GM12874 (cell line): ENCODE measurements around the gene GNMT.

Experiments used
- CTCF ChIP-seq: IDR thresholded peaks from 2 replicates; pipeline ENCODE4 v1.5.1; 2011; ENCODE audit warnings: low read depth, mild to moderate bottlenecking, control low read depth, low read length, moderate library complexity; ENCODE audit not compliant: insufficient read depth

The GNMT gene

GRCh38 chr6:42981836-42982235 is 21.3 kb downstream of the GNMT start:
- no peak for TF ChIP-seq CTCF

- no peak for TF ChIP-seq CTCF
Observed at GRCh38 chr6:42984001-42984923, 23.7 kb downstream of the GNMT start, which contains the start of gene PPP2R5D. Gene PPP2R5D, plus strand, starts transcription at chr6:42984570. Its CDS starts 108 bp downstream, at chr6:42984678.

DNA sequence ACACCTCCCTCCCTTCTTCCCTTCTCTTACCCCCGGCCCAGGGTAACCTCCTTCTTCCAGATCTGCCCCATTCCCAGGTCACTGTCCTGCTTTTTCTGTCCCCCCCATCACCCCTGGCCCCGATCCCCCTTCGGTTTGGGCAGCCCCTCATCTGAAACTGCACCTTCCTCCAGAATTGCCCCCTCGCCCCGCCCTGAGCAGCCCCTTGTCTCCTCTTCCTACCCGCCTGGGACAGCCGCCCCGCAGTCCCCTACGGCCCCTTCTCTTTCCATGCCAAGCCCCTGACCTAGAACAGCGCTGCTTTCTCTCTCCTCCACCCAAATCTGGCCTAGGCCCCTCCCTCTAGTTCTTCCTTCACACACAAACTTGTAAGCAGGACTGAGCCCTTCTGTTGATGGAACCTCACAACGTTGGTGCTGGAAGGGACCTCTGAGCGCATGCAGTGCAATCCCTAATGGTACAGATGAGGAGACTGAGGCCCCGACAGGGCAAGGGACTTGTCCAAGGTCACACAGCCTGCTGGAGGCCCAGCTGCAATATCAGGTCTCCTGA is 24.4 kb downstream of the GNMT start:
- no peak for TF ChIP-seq CTCF

DNA sequence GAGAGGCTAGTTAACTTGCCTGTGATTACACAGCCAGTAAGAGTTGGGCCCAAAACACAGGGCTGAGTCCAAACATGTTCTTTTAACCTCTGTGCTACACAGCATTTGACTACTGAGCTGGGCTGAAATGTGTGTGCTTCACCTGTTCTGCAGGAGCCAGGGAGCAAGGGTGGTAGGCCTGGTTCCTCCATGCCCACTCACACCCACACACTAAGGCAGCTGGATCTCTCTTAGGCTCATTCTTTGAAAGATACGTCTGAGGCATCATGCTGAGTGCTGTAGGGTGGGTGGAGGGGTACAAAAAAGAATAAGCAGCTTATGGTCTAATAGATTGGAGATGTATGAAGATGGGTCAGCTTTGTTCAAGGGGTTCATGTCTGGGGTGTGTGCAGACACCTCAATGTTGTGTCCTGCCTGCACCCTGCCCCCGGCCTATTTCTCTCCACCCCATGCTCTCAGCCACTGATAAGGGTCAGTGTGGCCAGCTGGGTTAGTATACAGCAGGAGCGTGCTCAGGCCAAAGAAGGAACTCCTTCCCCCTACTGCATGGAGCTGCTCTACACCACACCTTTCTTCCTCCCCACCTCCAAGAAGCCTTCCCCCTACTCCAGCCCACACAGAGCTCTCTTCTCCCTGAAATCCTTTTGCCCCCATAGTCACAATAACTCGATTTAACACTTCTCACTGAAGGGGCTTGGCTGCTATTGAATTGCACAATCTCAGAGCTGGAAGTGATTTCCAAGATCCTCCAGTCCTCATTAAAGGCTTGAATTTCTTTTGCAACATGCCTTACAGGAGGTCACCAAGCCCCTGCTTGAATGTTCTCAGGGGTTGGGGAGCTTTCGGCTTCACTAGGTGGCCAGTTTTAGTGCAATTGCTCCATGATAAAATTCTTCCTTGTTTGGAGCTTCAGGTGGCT is 27.2 kb downstream of the GNMT start:
- TF ChIP-seq CTCF: no peak

DNA sequence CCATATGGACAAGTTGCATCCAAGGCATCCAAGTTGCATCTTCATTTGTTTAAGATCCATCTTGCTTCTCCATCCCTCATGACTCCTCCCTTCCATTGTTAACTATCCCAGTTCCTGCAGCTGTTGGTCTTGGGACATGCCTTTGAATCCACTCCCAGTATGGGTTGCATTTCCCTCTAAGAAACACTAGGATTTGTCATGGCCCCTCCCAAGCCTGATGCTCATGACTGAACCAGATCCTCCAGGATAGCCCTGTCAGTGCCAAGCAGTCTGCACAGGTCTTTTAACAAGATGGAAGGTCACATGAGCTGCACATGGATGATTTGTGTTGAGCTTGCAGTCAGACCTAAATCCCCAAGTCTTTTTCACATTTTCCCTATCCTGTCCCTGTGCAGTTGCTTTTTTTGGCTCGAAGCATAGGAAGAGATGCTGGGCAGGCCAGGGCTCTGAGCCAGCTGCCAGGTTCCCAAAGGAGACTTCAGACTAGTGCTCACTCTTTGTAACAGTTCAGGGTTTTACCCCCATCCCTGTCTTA is 28.0 kb downstream of the GNMT start:
- TF ChIP-seq CTCF: no peak

DNA sequence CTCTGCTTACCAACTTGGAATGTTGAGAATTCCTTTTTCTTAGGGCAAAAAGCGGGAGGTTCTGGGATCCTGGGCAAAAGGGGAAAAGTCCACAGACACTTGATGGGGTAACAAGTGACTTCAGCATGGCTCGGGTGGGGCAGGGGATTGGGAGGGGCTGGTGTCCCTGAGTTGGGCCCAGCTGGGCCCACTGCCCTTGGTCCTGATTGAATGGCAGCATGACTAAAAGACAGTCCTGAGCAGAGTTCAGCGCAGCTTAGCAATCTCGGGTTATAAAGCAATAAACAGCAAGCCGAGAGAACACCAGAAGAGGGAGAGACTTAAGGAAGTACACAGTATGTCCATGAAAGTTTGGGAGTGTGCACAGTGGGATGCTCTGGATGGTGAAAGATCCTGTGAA is 29.4 kb downstream of the GNMT start:
- no peak for TF ChIP-seq CTCF
